ENCODE results near the gene ASXL3.

The ASXL3 gene

DNA sequence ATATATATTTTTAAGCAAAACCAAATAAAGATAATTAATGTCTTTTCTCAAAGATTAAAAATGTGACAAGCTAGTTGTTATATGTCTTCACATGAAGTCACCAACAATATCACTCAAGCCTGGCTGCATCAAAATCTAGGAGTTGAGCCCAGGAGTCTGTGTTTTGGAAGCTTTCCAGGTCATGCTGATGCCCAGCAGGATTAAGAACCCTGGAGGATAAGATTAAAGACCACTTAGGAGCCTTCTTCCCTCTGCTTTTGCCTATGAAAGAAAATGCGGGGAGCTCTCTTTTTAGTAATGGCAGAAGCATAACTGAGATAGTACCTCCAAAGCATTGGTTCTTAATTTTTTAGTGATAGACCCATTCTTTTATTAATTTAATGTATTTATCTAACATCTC is 157.4 kb downstream of the ASXL3 start:
- no peak for DNase-seq

DNA sequence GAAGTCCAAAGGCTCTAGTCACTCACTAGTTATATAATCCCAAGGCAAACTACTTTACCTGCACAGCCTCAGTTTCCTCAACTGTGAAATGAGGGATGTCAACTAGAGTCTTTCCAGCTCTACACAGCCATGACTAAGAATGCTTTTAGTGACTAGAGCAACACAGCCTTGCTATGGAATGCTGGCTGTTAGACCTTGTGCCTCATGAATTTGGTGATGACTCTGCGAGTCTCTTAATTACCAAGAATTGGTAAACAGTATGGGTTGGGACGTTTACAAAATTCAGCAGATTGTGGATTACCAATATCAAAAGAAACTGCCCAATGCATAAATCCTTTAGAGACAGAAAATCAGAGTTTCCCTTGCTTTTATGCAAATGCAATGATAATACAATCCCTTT is 163.7 kb downstream of the ASXL3 start:
- DNase-seq: no peak

DNA sequence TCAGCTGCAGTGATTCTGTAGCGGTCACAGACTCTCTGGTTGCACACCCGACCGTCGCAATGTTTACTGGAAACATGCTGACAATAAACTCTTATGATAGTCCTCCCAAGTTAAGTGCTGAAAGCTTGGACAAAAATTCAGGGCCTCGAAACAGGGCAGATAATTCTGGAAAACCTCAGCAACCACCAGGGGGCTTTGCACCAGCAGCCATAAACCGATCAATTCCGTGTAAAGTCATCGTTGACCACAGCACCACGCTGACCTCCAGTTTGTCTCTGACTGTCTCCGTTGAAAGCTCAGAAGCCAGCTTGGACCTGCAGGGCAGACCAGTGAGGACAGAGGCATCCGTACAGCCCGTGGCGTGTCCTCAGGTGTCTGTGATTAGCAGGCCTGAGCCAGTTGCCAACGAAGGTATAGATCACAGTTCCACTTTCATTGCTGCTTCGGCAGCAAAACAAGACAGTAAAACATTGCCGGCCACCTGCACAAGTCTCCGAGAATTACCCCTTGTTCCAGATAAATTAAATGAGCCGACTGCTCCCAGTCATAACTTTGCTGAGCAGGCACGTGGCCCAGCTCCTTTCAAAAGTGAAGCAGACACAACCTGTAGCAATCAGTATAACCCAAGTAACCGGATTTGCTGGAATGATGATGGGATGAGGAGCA is 166.1 kb downstream of the ASXL3 start:
- DNase-seq: no peak

DNA sequence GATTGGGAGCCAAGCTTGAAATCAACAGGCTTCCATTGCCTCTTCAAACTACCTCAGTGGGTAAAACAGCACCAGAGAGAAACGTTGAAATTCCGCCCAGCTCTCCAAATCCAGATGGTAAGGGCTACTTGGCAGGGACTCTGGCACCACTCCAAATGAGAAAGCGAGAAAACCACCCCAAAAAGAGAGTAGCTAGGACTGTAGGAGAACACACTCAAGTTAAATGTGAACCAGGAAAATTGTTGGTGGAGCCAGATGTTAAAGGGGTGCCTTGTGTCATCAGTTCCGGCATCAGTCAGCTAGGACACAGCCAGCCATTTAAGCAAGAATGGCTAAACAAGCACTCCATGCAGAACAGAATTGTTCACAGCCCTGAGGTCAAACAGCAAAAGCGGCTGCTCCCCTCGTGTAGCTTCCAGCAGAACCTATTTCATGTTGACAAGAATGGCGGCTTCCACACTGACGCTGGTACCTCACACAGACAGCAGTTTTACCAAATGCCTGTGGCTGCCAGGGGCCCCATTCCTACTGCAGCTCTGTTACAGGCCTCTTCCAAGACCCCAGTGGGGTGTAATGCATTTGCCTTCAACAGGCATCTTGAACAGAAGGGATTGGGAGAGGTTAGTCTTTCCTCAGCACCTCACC is 167.3 kb downstream of the ASXL3 start:
- no peak for DNase-seq

DNA sequence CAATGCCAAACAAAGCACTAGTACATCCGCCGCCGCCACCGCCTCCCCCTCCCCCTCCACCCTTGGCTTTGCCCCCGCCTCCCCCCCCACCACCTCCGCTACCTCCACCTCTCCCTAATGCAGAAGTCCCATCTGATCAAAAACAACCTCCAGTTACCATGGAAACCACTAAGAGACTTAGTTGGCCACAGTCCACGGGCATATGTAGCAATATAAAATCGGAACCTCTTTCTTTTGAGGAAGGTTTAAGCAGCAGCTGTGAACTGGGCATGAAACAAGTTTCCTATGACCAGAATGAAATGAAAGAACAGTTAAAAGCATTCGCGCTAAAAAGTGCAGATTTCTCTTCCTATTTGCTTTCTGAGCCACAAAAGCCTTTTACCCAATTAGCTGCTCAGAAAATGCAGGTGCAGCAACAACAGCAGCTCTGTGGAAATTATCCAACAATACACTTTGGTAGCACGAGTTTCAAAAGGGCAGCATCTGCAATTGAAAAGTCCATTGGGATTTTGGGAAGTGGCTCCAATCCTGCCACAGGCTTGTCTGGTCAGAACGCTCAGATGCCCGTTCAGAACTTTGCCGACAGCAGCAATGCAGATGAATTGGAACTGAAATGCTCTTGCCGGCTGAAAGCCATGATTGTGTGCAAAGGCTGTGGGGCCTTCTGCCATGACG is 168.0 kb downstream of the ASXL3 start:
- DNase-seq: no peak

DNA sequence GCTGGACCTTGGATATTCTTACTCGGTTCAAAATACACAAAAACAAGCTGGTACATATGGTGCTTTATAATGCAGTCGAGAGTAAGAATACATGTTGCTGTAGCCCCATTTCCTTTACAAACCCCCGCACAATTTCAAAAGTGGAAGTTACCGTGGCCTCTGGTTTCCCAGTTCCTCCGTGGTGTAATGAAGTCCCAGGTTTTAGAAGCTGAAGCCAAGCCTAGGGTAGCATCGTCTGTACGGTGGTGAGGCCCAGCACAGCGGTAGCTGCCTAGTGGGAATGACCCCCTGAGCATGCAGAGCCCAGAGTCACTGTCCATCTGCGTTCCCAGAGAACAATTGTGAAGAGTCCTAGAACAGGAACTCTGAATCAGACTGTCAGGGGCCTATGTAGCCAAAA is 171.8 kb downstream of the ASXL3 start:
- no peak for DNase-seq

DNA sequence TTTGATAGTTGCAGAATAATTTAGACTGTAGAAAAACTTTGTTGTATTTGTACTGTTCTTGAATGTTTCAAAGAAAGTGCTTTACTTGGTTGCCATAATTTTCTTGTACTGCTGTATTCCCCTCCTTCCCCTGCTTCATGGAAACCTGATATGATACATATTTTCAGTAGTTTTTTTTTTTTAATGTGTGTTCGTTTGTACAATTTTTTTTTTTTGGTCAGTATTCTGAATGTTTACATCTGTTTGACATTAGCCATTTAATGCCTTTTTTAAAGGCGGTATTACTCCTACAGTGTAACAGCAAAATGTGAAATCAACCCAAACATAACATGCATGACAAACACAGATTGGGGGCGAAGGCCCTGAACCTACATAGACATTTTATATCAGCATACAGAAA is 172.3 kb downstream of the ASXL3 start:
- DNase-seq: no peak

DNA sequence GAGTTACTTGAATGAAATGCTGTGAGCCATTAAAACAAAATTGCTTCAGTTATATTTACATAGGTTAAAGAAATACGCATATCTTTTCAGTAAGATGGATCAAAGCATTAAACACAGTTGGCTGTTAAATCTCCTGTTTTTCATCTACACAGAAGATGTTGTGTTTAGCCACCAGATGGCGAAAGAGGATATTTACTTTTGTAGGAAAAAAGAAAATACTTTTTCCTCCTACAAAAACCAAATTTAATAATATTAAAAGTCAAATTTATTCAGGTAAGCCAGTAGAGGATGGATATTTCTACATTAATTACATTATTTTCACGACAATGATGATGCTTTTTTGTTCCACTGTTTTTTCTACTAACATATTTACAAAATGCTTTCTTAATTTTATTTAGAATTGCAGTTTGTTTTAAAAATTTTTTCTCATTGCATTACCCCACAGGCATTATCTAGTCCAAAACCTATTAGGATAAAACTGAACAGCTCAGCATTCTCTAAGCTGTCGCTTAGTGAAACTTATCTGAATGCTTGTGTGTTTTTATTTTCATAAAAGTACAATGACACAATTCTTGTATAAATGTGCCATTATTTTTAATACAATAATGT is 173.7 kb downstream of the ASXL3 start:
- DNase-seq: no peak

DNA sequence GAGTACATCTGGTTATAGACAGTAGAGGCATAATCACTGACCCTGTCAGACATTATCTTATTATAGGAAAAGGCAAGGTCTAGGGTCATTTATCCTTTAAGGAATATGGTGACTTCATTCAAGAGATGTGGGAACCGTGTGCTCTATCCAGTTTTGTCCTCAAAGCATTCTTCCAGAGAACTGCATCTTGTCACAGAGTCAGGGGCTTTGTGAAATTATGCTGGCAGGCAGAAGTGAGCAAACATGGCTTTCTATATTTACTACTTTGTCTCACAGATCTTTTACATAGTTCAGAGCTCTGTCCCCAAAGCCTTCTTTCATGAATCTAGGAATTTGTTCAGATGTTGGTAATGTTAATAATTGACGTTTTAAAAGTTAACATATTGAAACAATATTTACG is 177.4 kb downstream of the ASXL3 start:
- no peak for DNase-seq

DNA sequence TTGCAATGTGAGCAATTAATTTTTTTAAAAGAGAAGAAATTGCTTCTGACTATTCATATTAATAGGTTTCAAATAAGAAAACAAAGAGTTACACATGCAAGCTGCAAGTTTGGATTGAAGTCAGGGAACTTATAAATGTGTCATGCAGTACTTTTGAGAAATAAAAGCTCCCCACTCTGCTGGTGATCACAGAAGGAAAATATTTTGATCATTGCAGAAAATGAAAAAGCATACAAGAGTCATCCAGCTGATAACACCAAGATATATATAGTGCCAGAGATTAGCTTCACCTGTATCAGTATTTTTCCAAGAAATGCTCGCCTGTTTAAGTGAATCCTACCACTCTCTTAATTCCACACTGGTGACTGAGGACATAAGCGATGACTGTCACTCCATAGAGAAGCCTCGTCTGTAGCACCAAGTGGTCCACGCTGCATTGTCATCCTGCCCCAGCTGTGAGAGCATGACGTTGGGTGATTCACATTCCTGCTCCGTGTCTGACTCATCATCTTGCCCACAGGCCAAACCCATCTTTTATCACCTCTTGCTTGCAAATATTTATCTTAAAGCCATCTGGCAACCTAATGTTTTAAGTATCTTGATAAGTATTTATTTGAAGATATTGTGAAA is 178.0 kb downstream of the ASXL3 start:
- DNase-seq: no peak

DNA sequence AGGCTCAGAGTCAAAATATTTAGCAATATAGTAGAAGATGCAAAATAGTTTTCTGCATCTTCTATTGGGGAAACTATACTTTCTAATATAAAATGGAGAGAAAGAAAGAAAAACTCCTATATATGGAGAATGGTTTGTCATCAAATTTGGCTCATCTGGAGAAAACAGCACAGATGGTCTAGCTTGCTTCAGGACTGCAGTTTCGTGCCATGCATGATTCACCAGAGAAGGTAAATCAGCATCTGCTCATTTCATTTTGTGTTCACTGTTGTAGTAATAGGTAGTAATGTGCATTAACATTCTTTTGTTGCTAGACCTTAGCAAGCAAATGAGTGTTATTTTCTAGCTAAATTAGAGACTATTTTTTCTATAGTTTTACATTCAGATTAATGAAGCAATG is 179.0 kb downstream of the ASXL3 start:
- no peak for DNase-seq

DNA sequence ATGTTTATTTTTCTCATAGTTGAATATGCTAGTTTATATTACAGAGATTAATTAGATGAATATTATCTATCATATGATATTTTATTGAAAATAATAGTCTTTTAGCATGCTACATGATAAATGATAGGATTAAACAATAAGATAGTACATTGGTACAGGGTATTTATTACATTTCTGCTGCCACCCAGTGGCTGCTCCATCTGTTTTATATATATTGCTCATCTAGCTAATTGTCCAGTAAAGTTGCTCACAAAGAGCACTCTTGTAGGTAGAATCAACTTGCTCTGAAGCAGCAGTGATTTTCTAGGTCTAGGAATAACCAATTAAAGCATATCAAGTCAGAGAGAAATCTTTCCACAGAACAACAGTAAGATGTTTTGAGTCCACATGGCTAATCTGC is 183.3 kb downstream of the ASXL3 start:
- no peak for DNase-seq

DNA sequence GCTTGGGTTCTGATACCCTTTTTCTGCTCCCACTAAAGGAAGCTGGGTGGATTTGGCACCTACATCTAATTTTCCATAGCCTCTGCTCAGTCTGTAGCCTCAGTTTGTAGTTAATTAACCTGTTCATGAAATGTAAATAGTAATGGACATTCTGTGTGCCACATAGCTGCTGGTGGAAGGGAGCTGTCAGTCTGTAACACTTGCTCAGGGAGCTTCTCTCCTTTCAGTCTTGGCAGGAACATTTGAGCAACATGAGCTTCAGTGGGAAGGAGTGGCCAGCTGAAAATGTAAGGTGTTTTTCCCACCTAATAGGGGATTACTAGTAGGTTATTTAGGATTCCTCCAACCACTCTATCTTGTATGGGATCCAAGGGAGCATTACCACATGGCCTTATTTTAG is 203.4 kb downstream of the ASXL3 start:
- DNase-seq: no peak

All from activated CD4-positive, alpha-beta T cell treated with anti-CD3 and anti-CD28 coated beads, Interleukin-2, amount 50 U/mL, for 48 hours (primary cell).